GM12878 (cell line): ENCODE measurements around the gene FILIP1L. TPM values are rescaled to one million over a fixed set of nuclear protein-coding genes. Genes with fewer than 3 reads are reported as not detected.

Experiments
- BHLHE40 ChIP-seq, 2 experiments: fragments of 450-650 bp in 1 of 2; IDR thresholded peaks; 2 replicates each; pipeline ENCODE4 v1.6.1; 2011 to 2017; ENCODE audit warnings: low read depth in 2 of 2, borderline replicate concordance in 1 of 2, improper control_type of control experiment in 1 of 2, low read length in 1 of 2, mild to moderate bottlenecking in 1 of 2
- CHD4 ChIP-seq: fragments of 200-600 bp; sonication (generic); IDR thresholded peaks from 2 replicates; pipeline ENCODE4 v1.6.1; 2016; ENCODE audit warnings: mild to moderate bottlenecking
- CTCF ChIP-seq, 3 experiments: IDR thresholded peaks in 2 of 3; conservative IDR thresholded peaks in 1 of 3; 2 replicates each; pipeline ENCODE4 v1.5.1; 2011; ENCODE audit warnings: low read depth in 3 of 3, low read length in 3 of 3, mild to moderate bottlenecking in 3 of 3, control low read depth in 2 of 3, moderate library complexity in 2 of 3, inconsistent platforms in 1 of 3, mixed read lengths in 1 of 3; ENCODE audit not compliant: control insufficient read depth in 2 of 3, insufficient read depth in 1 of 3; ENCODE audit errors: extremely low read depth in 1 of 3
- CUX1 ChIP-seq: IDR thresholded peaks from 2 replicates; pipeline ENCODE4 v1.6.1; 2012; ENCODE audit warnings: improper control_type of control experiment, low read depth, low read length; ENCODE audit not compliant: insufficient replicate concordance
- E2F4 ChIP-seq: IDR thresholded peaks from 2 replicates; pipeline ENCODE4 v1.6.1; 2012; ENCODE audit warnings: low read depth, low read length, improper control_type of control experiment
- E2F8 ChIP-seq: fragments of 450-650 bp; IDR thresholded peaks from 2 replicates; pipeline ENCODE4 v1.6.1; 2018; ENCODE audit warnings: mild to moderate bottlenecking, low read depth, moderate library complexity; ENCODE audit not compliant: partially characterized antibody
- ELK1 ChIP-seq: IDR thresholded peaks from 2 replicates; pipeline ENCODE4 v1.6.1; 2012; ENCODE audit warnings: low read depth, low read length, improper control_type of control experiment
- EZH2 ChIP-seq: IDR thresholded peaks from 2 replicates; pipeline ENCODE4 v1.6.1; 2012; ENCODE audit warnings: low read depth, mild to moderate bottlenecking, control low read depth, inconsistent platforms, low read length, borderline replicate concordance; ENCODE audit not compliant: control insufficient read depth
- JUNB ChIP-seq: IDR thresholded peaks from 2 replicates; pipeline ENCODE4 v1.6.1; 2016; ENCODE audit warnings: antibody characterized with exemption, mild to moderate bottlenecking
- KLF5 ChIP-seq: fragments of 450-650 bp; IDR thresholded peaks from 2 replicates; pipeline ENCODE4 v1.6.1; 2014; ENCODE audit warnings: mild to moderate bottlenecking; ENCODE audit not compliant: partially characterized antibody
- PAX5 ChIP-seq: IDR thresholded peaks from 2 replicates; pipeline ENCODE4 v1.6.1; 2011; ENCODE audit warnings: low read depth, low read length, borderline replicate concordance
- PAX8 ChIP-seq: fragments of 450-650 bp; IDR thresholded peaks from 2 replicates; pipeline ENCODE4 v1.6.1; 2017; ENCODE audit warnings: mild to moderate bottlenecking, moderate library complexity
- SIX5 ChIP-seq: IDR thresholded peaks from 2 replicates; pipeline ENCODE4 v1.6.1; 2011; ENCODE audit warnings: mild to moderate bottlenecking, low read depth, low read length, moderate library complexity; ENCODE audit not compliant: severe bottlenecking
- SMARCA5 ChIP-seq: fragments of 450-650 bp; IDR thresholded peaks from 2 replicates; pipeline ENCODE4 v1.6.1; 2017; ENCODE audit warnings: mild to moderate bottlenecking
- SREBF2 ChIP-seq: IDR thresholded peaks from 2 replicates; pipeline ENCODE4 v1.6.1; 2012; ENCODE audit warnings: mild to moderate bottlenecking, low read length
- TARDBP ChIP-seq: IDR thresholded peaks from 2 replicates; pipeline ENCODE4 v1.6.1; 2016; ENCODE audit warnings: borderline replicate concordance
- TCF7 ChIP-seq: IDR thresholded peaks from 2 replicates; pipeline ENCODE4 v1.6.1; 2014; ENCODE audit warnings: antibody characterized with exemption, borderline replicate concordance
- ZSCAN29 ChIP-seq: fragments of 450-650 bp; IDR thresholded peaks from 2 replicates; pipeline ENCODE4 v1.6.1; 2017; ENCODE audit warnings: mild to moderate bottlenecking, moderate library complexity
- polyA plus RNA-seq, 11 experiments: library from polyadenylated mRNA; depleted of rRNA in 4 of 11; unstranded in 6 of 11; stranded (reverse) in 5 of 11; fragments of >200 nt; fragmentation: Nextera tagmentation in 4 of 11; fragmentation: Illumina TruSeq in 1 of 11; extraction: Ambion mirVana in 4 of 11; extraction: Trizol in 1 of 11; gene quantifications; 1 replicate in 1 of 11; 2 replicates in 10 of 11; pipeline versions ENCODE4 v1.2.1 to v1.2.3, GENCODE V29; 2011 to 2016; ENCODE audit warnings: inconsistent platforms in 2 of 11, missing spikeins in 2 of 11, low read depth in 1 of 11
- total RNA-seq, 4 experiments: library from RNA; depleted of rRNA in 3 of 4; stranded (reverse); fragments of >200 nt in 3 of 4; fragmentation: Illumina TruSeq in 1 of 4; extraction: Trizol in 1 of 4; gene quantifications; 2 replicates each; pipeline versions ENCODE4 v1.2.1 to v1.2.3, GENCODE V29; 2013 to 2021
- TF ChIP-seq, protein P1 (sequence below): IDR thresholded peaks from 2 replicates; pipeline ENCODE4 v1.6.1; 2012; ENCODE audit warnings: low read depth, low read length, improper control_type of control experiment

FILIP1L gene
- total and polyA plus RNA-seq, 10 of the 15 experiments (the other 5 are each of a cell fraction or from before 2014, with no cell fraction given) = 0.24 to 6.1 (median 3.5) TPM

DNA sequence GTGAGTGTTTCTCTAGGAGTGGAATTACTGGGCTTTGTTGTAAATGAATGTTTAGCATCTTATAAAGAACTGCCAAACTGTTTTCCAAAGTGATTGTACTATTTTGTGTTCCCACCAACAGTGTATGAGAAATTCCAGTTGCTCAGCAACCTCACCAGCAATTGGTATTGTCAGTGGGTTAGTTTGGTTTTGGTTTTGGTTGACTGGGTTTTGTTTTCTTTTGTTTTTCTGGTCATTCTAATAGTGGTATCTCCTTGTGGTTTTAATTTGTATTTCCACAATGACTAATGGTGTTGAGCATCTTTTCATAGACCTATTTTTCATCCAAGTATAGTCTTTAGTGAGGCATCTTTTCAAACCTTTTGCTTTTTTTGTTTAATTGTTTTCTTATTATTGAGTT lies 27.1 kb downstream of the FILIP1L start (continued):
- TF ChIP-seq E2F8 (no peak), SMARCA5 (no peak), BHLHE40 (IDR thresholded peaks at IDR 0.05; ENCODE audit: borderline replicate concordance in 1 of 2, low read depth in 2 of 2, low read length in 1 of 2) (no peak; a peak in 1 of 4 replicates), ELK1 (no peak), CHD4 (no peak), CTCF (IDR thresholded peaks at IDR 0.05 in 2 of 3, conservative IDR thresholded peaks at IDR 0.05 in 1 of 3; ENCODE audit: control insufficient read depth in 2 of 3, extremely low read depth in 1 of 3, insufficient read depth in 1 of 3, low read depth in 3 of 3, low read length in 3 of 3) (no peak), JUNB (peak; percentile 94), ZSCAN29 (no peak), TCF7 (peak; percentile 72; the same call in 1 of the 2 replicates), EZH2 (no peak), CUX1 (no peak), PAX8 (no peak), SIX5 (no peak), SREBF2 (no peak), TARDBP (no peak), PAX5 (peak; percentile 88), E2F4 (no peak), KLF5 (no peak)
- TF ChIP-seq, protein P1, sequence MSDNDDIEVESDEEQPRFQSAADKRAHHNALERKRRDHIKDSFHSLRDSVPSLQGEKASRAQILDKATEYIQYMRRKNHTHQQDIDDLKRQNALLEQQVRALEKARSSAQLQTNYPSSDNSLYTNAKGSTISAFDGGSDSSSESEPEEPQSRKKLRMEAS = no peak
